Testis (tissue), 5 donors: ENCODE data around the gene KRT6C. TPM values are rescaled to one million over a fixed set of nuclear protein-coding genes. Genes with fewer than 3 reads are reported as not detected.

Source experiments
- DNase-seq: peaks from one replicate; pipeline ENCODE4 v3.0.0-alpha.2; 2019
- H3K27ac ChIP-seq, 2 donors: fragments of 200-600 bp; sonication (generic); one replicate each; pipeline ENCODE4 v1.5.1; 2019
- H3K27me3 ChIP-seq: fragments of 200-600 bp; sonication (generic); one replicate; pipeline ENCODE4 v1.5.1; 2019
- H3K36me3 ChIP-seq: fragments of 200-600 bp; sonication (generic); one replicate; pipeline ENCODE4 v1.5.1; 2017; ENCODE audit warnings: low read depth; ENCODE audit errors: missing control alignments
- H3K4me1 ChIP-seq: fragments of 200-600 bp; sonication (generic); one replicate; pipeline ENCODE4 v1.5.1; 2019
- H3K4me3 ChIP-seq, 2 donors: fragments of 200-600 bp; sonication (generic); one replicate each; pipeline ENCODE4 v1.5.1; 2017 to 2019
- H3K9me3 ChIP-seq: fragments of 200-600 bp; sonication (generic); one replicate; pipeline ENCODE4 v1.5.1; 2017
- POLR2A ChIP-seq: fragments of 450-650 bp; IDR thresholded peaks from one replicate; pipeline ENCODE4 v1.6.1; 2017; ENCODE audit warnings: antibody characterized with exemption, mild to moderate bottlenecking, moderate library complexity
- WGBS, 2 donors: methylation state at CpG; one replicate each; pipeline ENCODE4 v1.1.5; 2018; 5-methylcytosine and 5-hydroxymethylcytosine counted together
- intact Hi-C: fragments of 100-400 bp; cut with DNase I; formaldehyde crosslinking; loops from one replicate; pipeline ENCODE4 v1.15.1; 2023; ENCODE audit warnings: low total_unique reads
- long read RNA-seq, 2 donors: transcript quantifications; one replicate each; lab custom pipeline, GENCODE V29; 2026
- polyA plus RNA-seq: library from polyadenylated mRNA; stranded (reverse); fragments of 350-450 nt; fragmentation: Illumina TruSeq; extraction: RNeasy Lipid Tissue Mini Kit (QIAGEN cat#74804); gene quantifications from one replicate; pipeline ENCODE4 v1.2.3, GENCODE V29; 2014; ENCODE audit warnings: low read depth, low replicate concordance; ENCODE audit not compliant: insufficient read depth
- total RNA-seq, 2 donors: library from RNA; depleted of rRNA; stranded (reverse); fragments of >200 nt; gene quantifications; one replicate each; pipeline ENCODE4 v1.2.3, GENCODE V29; 2016
- TF ChIP-seq, protein P1 (sequence below), 3 experiments: fragments of 450-650 bp in 2 of 3; fragments of 200-600 bp in 1 of 3; sonication (generic) in 1 of 3; IDR thresholded peaks; one replicate each; pipeline ENCODE4 v1.5.1; 2016 to 2019; ENCODE audit warnings: antibody characterized with exemption in 3 of 3, mild to moderate bottlenecking in 2 of 3, moderate library complexity in 1 of 3

Gene KRT6C
- under 1 TPM in 1 of 2 donors, not detected in 1; 0.16 TPM for total RNA-seq
- polyA plus RNA-seq = not detected
- long read RNA-seq, donor 1 = 0 reads
- long read RNA-seq, donor 2 = 0 reads

DNA sequence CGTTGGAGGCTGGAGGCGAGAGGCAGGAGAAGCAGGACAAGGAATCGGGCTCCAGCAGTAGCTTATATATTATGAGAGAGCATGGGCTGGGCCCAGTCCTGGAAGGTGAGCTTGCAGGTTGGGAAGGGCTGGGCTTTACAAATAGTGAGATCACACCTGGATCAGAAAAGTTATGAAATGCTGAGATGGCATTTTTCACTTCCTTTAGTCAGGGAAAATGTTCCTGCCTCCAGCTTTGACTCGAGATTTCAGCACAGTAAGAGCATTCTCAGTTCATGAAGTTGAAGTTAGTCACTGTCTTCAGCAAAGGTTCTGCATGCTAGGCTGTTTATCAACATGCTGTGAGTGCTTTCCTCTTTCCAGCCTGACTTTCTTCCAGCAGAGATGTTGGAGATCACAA is at the start of gene KRT6C:
KRT6C (minus strand) TSS at position 38 of the 400 bp plus-strand sequence. CDS start 68 bp downstream, outside the sequence.
- no peaks in the 10 kb centered on the region for H3K4me1 ChIP-seq
- H3K27ac ChIP-seq = no peak within 1 kb of the TSS
- H3K27me3 ChIP-seq = no peaks in the 10 kb centered on the region
- no peak for DNase-seq
- no peaks in the 10 kb centered on the region for H3K9me3 ChIP-seq
- TF ChIP-seq, protein P1, sequence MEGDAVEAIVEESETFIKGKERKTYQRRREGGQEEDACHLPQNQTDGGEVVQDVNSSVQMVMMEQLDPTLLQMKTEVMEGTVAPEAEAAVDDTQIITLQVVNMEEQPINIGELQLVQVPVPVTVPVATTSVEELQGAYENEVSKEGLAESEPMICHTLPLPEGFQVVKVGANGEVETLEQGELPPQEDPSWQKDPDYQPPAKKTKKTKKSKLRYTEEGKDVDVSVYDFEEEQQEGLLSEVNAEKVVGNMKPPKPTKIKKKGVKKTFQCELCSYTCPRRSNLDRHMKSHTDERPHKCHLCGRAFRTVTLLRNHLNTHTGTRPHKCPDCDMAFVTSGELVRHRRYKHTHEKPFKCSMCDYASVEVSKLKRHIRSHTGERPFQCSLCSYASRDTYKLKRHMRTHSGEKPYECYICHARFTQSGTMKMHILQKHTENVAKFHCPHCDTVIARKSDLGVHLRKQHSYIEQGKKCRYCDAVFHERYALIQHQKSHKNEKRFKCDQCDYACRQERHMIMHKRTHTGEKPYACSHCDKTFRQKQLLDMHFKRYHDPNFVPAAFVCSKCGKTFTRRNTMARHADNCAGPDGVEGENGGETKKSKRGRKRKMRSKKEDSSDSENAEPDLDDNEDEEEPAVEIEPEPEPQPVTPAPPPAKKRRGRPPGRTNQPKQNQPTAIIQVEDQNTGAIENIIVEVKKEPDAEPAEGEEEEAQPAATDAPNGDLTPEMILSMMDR (IDR thresholded peaks at IDR 0.05) = no peak
- WGBS, 2 donors = 73 to 81% methylated on average over 4 of the region's 4 CpGs
- no peaks in the 10 kb centered on the region for H3K36me3 ChIP-seq
- intact Hi-C loops = no loop called here
- H3K4me3 ChIP-seq = no peak within 1 kb of the TSS

DNA sequence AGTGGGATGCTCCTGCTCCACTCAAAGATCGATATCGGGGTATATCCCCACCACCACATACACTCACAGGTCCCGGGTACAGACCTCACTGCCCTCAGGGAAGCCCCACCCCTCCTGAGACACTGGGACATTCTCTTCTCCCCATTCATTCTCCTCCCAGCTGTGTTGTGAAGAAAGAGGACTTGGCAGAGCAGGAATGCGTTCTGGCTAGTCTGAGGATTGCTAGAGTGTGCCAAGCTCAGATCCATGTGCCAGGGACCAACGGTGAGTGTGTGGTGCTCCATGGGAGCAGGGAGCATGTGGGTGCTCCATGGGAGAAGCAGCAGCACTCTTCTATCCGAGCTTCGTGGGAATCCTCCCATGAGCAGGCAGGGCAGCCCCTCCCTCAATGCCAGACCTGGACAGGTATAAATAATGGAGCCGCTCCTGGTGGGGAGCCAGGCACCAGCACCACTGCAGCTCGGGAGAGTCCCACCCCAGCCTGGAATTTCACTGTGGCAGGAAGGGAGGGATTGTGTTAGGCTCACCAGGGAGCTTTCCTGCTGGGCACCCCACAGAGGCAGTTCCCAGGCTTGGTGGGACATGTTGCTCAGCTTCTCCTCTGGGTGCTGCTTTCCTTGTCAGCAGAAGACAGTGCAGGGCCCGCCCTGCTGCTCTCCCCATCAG is 48.9 kb upstream of the KRT6C start:
- Histone ChIP-seq H3K27me3 (no peaks in the 10 kb centered on the region), H3K4me1 (no peaks in the 10 kb centered on the region), H3K4me3 (no peak overlapping the region), H3K9me3 (no peaks in the 10 kb centered on the region), H3K36me3 (no peaks in the 10 kb centered on the region), H3K27ac (no peak overlapping the region)
- TF ChIP-seq, protein P1 (IDR thresholded peaks at IDR 0.05) = no peak
- TF ChIP-seq POLR2A = no peak
- 73 to 75% methylated on average over 9 to 10 of the region's 10 CpGs for WGBS, 2 donors
- intact Hi-C loops = no loop called here
- no peak for DNase-seq

DNA sequence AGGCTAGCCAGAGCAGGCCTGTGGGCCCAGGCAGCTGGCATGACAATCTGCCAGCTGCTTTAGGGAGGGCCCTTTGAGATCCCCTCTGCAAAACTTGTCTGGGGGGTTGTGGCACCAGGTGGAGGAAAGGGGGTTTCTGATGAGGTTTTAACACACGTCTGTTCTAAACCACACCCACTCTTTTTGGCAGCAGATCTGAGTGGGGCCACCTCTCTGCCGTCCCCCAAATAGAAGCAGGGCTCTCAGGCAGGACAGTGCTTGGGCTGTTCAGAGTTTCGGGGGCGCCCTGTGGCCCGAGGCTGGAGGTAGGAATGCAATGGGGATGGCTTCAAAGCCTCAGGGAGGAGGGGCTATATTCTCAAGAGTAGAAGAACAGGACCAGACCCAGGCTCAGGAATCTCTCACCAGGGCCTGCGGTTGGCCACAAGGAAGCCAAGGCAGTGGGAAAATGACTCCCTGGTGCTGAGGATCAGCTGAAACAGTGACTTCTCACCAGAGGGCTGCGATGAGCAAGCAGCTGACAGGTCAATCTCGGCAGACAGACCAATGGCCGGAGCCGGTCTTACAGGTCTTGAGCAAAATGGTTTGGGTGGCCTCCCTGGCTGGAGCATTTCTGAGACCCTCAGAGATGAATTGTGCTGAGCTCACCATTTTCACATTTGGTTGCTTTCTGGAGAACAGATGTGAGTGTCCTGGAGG is 48.1 kb upstream of the KRT6C start:
- intact Hi-C loops = no loop called here
- 79 to 88% methylated on average over 10 of the region's 10 CpGs for WGBS, 2 donors
- H3K27ac ChIP-seq = no peak overlapping the region
- H3K4me1 ChIP-seq = no peaks in the 10 kb centered on the region
- TF ChIP-seq, protein P1 (IDR thresholded peaks at IDR 0.05) = no peak
- no peak for TF ChIP-seq POLR2A
- no peak overlapping the region for H3K4me3 ChIP-seq
- DNase-seq = no peak
- H3K27me3 ChIP-seq = no peaks in the 10 kb centered on the region
- no peaks in the 10 kb centered on the region for H3K9me3 ChIP-seq
- no peaks in the 10 kb centered on the region for H3K36me3 ChIP-seq

DNA sequence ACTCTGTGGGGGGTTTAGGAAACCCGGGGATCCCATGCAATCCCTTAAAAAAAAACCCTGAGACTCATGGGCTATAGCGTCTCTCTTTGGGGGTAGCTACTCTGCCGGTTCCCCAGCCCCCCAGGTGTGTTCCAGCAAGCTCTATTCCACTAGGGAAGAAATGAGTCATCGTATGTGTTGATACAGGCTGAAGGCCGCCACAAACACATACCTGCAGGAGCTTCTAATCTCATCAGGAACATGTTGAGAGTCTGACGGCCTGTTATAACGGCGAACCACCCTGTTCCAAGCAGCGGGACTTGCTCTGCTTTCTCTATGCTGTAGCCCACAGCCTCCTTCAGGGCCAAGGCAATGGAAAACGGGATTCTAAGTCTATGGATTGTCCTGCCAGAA is 47.6 kb upstream of the KRT6C start:
- H3K27me3 ChIP-seq = no peaks in the 10 kb centered on the region
- H3K36me3 ChIP-seq = no peaks in the 10 kb centered on the region
- no peak overlapping the region for H3K4me3 ChIP-seq
- no peak for DNase-seq
- intact Hi-C loops = no loop called here
- H3K27ac ChIP-seq = no peak overlapping the region
- no peaks in the 10 kb centered on the region for H3K9me3 ChIP-seq
- no peaks in the 10 kb centered on the region for H3K4me1 ChIP-seq
- TF ChIP-seq, protein P1 (IDR thresholded peaks at IDR 0.05) = no peak
- TF ChIP-seq POLR2A = no peak
- WGBS, 2 donors = 87 to 91% methylated on average over 8 to 10 of the region's 10 CpGs
